IPS-15b (cell line): Measurements from ENCODE around the gene CCNA2.

Source experiments
- H3K27me3 ChIP-seq: one replicate; pipeline ENCODE4 v1.6.1; 2013; ENCODE audit warnings: low read length; ENCODE audit not compliant: control insufficient read depth, insufficient read depth
- H3K36me3 ChIP-seq: one replicate; pipeline ENCODE4 v1.6.1; 2013; ENCODE audit warnings: low read length; ENCODE audit not compliant: control insufficient read depth, insufficient read depth
- H3K4me1 ChIP-seq: one replicate; pipeline ENCODE4 v1.6.1; 2013; ENCODE audit warnings: mild to moderate bottlenecking, low read length; ENCODE audit not compliant: control insufficient read depth, insufficient read depth
- H3K4me3 ChIP-seq: one replicate; pipeline ENCODE4 v1.5.1; 2013; ENCODE audit warnings: low read depth, low read length
- H3K9ac ChIP-seq: one replicate; pipeline ENCODE4 v1.6.1; 2013; ENCODE audit warnings: low read depth, mild to moderate bottlenecking, low read length
- H3K9me3 ChIP-seq: one replicate; pipeline ENCODE4 v1.6.1; 2013; ENCODE audit warnings: mild to moderate bottlenecking, low read length; ENCODE audit not compliant: control insufficient read depth, insufficient read depth

The CCNA2 gene

GRCh38 chr4:121824171-121824527, 466 bp upstream of the CCNA2 start:
- peaks cover 3% of the 10 kb centered on the region for H3K4me1 ChIP-seq
- no peaks in the 10 kb centered on the region for H3K27me3 ChIP-seq
- H3K4me3 ChIP-seq, result peak overlapping the region; percentile 99
- H3K9me3 ChIP-seq, result no peaks in the 10 kb centered on the region
- peaks cover 8% of the 10 kb centered on the region for H3K36me3 ChIP-seq
- peak overlapping the region; percentile 81 for H3K9ac ChIP-seq

GRCh38 chr4:121822796-121823504, 733 bp downstream of the CCNA2 start:
- Histone ChIP-seq H3K4me3 (peak overlapping the region; percentile 99), H3K36me3 (peaks cover 18% of the 10 kb centered on the region), H3K9me3 (no peaks in the 10 kb centered on the region), H3K4me1 (peaks cover 3% of the 10 kb centered on the region), H3K9ac (peak overlapping the region; percentile 97), H3K27me3 (no peaks in the 10 kb centered on the region)

- Histone ChIP-seq H3K9ac (no peak overlapping the region), H3K4me1 (peaks cover 3% of the 10 kb centered on the region), H3K9me3 (no peaks in the 10 kb centered on the region), H3K4me3 (peak overlapping the region; percentile 99), H3K27me3 (no peaks in the 10 kb centered on the region), H3K36me3 (peaks cover 23% of the 10 kb centered on the region)
Measured at GRCh38 chr4:121822047-121822446, 1.6 kb downstream of the CCNA2 start.

- peaks cover 3% of the 10 kb centered on the region for H3K4me1 ChIP-seq
- no peak overlapping the region for H3K4me3 ChIP-seq
- peaks cover 25% of the 10 kb centered on the region for H3K36me3 ChIP-seq
- no peaks in the 10 kb centered on the region for H3K9me3 ChIP-seq
- no peak overlapping the region for H3K9ac ChIP-seq
- no peaks in the 10 kb centered on the region for H3K27me3 ChIP-seq
Measured at GRCh38 chr4:121819216-121819965, 4.3 kb downstream of the CCNA2 start.

- peaks cover 3% of the 10 kb centered on the region for H3K4me1 ChIP-seq
- no peak overlapping the region for H3K9ac ChIP-seq
Measured at GRCh38 chr4:121818215-121818614, 5.5 kb downstream of the CCNA2 start.

GRCh38 chr4:121817701-121818100, 6.0 kb downstream of the CCNA2 start:
- H3K9me3 ChIP-seq, result no peaks in the 10 kb centered on the region
- H3K9ac ChIP-seq, result no peak overlapping the region
- H3K4me1 ChIP-seq, result peaks cover 3% of the 10 kb centered on the region
- no peak overlapping the region for H3K4me3 ChIP-seq
- peaks cover 21% of the 10 kb centered on the region for H3K36me3 ChIP-seq
- H3K27me3 ChIP-seq, result no peaks in the 10 kb centered on the region

More at GRCh38 chr4:121818215-121818614, 5.5 kb downstream of the CCNA2 start:
- Histone ChIP-seq H3K36me3 (peaks cover 25% of the 10 kb centered on the region), H3K9me3 (no peaks in the 10 kb centered on the region), H3K4me3 (no peak overlapping the region), H3K27me3 (no peaks in the 10 kb centered on the region)

- Histone ChIP-seq H3K4me3 (no peak overlapping the region), H3K4me1 (peaks cover 1% of the 10 kb centered on the region), H3K9me3 (no peaks in the 10 kb centered on the region), H3K36me3 (peaks cover 21% of the 10 kb centered on the region), H3K9ac (no peak overlapping the region), H3K27me3 (no peaks in the 10 kb centered on the region)
Measured at GRCh38 chr4:121817006-121817405, 6.7 kb downstream of the CCNA2 start.

GRCh38 chr4:121814756-121815155, 8.9 kb downstream of the CCNA2 start:
- H3K36me3 ChIP-seq, result peaks cover 27% of the 10 kb centered on the region
- H3K27me3 ChIP-seq, result no peaks in the 10 kb centered on the region
- no peaks in the 10 kb centered on the region for H3K9me3 ChIP-seq
- no peak overlapping the region for H3K4me3 ChIP-seq
- H3K9ac ChIP-seq, result no peak overlapping the region
- no peaks in the 10 kb centered on the region for H3K4me1 ChIP-seq

GRCh38 chr4:121811122-121811521, 12.6 kb downstream of the CCNA2 start:
- Histone ChIP-seq H3K4me3 (no peak overlapping the region), H3K36me3 (peaks cover 10% of the 10 kb centered on the region), H3K9me3 (no peaks in the 10 kb centered on the region), H3K9ac (no peak overlapping the region), H3K4me1 (no peaks in the 10 kb centered on the region), H3K27me3 (no peaks in the 10 kb centered on the region)

GRCh38 chr4:121806411-121806810, 17.3 kb downstream of the CCNA2 start:
- peaks cover 4% of the 10 kb centered on the region for H3K4me1 ChIP-seq
- H3K9me3 ChIP-seq, result no peaks in the 10 kb centered on the region
- peaks cover 15% of the 10 kb centered on the region for H3K36me3 ChIP-seq
- H3K9ac ChIP-seq, result no peak overlapping the region
- H3K4me3 ChIP-seq, result no peak overlapping the region
- no peaks in the 10 kb centered on the region for H3K27me3 ChIP-seq

GRCh38 chr4:121801715-121802075, 22.0 kb downstream of the CCNA2 start:
- peak overlapping the region; percentile 95 for H3K4me3 ChIP-seq
- H3K36me3 ChIP-seq, result peaks cover 9% of the 10 kb centered on the region
- peak overlapping the region; percentile 96 for H3K9ac ChIP-seq
- no peaks in the 10 kb centered on the region for H3K27me3 ChIP-seq
- no peaks in the 10 kb centered on the region for H3K9me3 ChIP-seq
- H3K4me1 ChIP-seq, result peaks cover 5% of the 10 kb centered on the region
